Activated naive CD4-positive, alpha-beta T cell treated with anti-CD3 and anti-CD28 coated beads, Interleukin-2, amount 50 U/mL, for 24 hours (primary cell): Measurements from ENCODE around the gene SRC.
A peak's percentile ranks its signal among the peaks of the same experiment; 100 is the strongest.

Source experiments
- H3K27ac Mint-ChIP-seq: one replicate; pipeline ENCODE4 v1.8.0; 2021; ENCODE audit warnings: mild to moderate bottlenecking, mixed read lengths
- H3K27me3 Mint-ChIP-seq: one replicate; pipeline ENCODE4 v1.8.0; 2021; ENCODE audit warnings: mixed read lengths
- H3K36me3 Mint-ChIP-seq: one replicate; pipeline ENCODE4 v1.8.0; 2021; ENCODE audit warnings: mixed read lengths
- H3K4me1 Mint-ChIP-seq: one replicate; pipeline ENCODE4 v1.8.0; 2021; ENCODE audit warnings: mixed read lengths
- H3K4me3 Mint-ChIP-seq: one replicate; pipeline ENCODE4 v1.8.0; 2021; ENCODE audit warnings: mild to moderate bottlenecking, mixed read lengths
- H3K9me3 Mint-ChIP-seq: one replicate; pipeline ENCODE4 v1.8.0; 2021; ENCODE audit warnings: mixed read lengths

Gene SRC

DNA sequence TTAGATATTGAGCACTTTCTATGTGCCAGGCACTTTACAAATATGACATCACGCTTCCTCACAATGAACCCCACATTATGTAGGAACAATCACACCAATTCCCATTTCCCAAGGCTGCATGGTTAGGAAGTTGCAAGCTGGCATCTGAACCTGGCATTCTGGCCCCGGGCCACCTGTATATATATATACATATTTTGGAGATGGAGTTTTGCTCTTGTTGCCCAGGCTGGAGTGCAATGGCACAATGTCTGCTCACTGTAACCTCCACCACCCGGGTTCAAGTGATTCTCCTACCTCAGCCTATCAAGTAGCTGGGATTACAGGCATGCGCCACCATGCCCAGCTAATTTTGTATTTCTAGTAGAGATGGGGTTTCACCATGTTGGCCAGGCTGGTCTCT lies 30.4 kb downstream of the SRC start:
- no peaks in the 10 kb centered on the region for H3K27me3 Mint-ChIP-seq
- peaks cover 4% of the 10 kb centered on the region for H3K4me1 Mint-ChIP-seq
- no peaks in the 10 kb centered on the region for H3K36me3 Mint-ChIP-seq
- no peaks in the 10 kb centered on the region for H3K9me3 Mint-ChIP-seq
- no peak overlapping the region for H3K27ac Mint-ChIP-seq
- H3K4me3 Mint-ChIP-seq, result no peak overlapping the region

DNA sequence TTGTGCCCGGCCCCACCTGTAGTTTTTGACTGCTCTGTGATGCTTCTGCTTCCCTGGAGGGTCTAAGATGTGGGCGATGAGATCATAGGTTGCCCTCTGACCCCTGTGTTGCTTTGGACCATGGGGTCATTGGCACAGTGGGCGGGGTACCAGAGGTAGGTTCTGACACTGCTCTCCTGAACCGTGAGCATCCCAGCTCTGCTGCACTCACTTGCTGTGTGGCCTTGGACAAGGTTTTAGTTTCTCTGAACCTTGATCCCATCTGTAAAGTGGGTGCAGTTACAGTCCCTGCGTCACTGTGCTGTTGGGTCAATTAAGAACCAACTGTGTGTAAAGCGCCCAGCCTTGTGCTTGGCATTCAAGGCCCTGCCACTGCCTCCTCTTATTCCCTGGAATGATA lies 30.9 kb downstream of the SRC start:
- H3K4me1 Mint-ChIP-seq, result peaks cover 4% of the 10 kb centered on the region
- no peaks in the 10 kb centered on the region for H3K9me3 Mint-ChIP-seq
- no peaks in the 10 kb centered on the region for H3K36me3 Mint-ChIP-seq
- H3K4me3 Mint-ChIP-seq, result no peak overlapping the region
- H3K27ac Mint-ChIP-seq, result no peak overlapping the region
- no peaks in the 10 kb centered on the region for H3K27me3 Mint-ChIP-seq

DNA sequence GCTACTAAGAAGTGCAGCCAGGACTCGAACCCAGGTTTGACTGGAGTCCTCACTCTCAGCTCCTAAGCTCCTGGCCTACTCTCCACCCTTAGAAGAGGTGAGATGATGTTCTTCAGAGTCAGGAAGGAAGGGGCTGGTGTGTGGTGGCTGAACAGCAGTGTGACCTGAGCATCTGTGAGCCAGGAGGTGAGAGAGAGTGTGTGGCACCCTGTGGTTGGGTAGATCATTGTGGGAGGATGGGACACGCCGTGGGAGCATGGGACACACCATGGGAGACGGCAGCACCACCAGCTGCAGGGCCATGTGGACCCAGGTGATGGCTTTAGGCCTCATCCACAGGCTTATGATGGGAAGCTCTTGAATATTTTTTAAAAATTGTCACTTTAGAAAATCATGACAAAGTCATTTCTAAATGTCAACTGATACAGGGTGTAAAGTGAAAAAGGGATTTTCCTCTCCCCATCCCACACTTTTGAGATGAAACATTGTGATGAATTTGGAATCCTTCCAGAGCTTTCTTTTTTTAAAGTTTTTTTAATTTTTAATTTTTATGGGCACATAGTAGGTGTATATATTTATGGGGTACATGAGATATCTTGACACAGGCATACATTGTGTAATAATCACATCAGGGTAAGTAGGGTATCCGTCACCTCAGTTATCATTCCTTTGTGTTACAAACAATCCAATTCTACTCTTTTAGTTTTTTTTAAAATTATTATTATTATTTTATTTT lies 31.6 kb downstream of the SRC start:
- Mint-ChIP-seq H3K36me3 (no peaks in the 10 kb centered on the region), H3K27ac (no peak overlapping the region), H3K4me3 (no peak overlapping the region), H3K27me3 (no peaks in the 10 kb centered on the region), H3K4me1 (peaks cover 4% of the 10 kb centered on the region), H3K9me3 (no peaks in the 10 kb centered on the region)

DNA sequence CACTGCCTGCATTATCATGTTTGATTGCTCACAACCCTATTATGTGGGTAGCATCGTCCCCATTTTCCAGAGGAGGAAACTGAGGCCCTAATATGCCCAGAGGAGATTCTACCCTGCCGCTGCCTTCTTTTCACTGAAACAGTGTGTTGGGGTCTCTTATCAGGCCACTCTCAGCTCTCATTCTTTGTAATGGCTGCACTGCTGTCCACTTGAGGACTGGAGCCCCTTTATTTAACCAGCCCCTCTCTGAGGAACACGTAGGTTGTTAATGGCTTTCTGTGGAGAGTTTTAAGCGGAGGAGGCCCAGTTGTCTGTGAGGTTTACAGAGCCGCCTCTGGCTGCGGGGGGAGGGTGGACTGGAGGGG lies 32.5 kb downstream of the SRC start:
- Mint-ChIP-seq H3K27me3 (no peaks in the 10 kb centered on the region), H3K9me3 (no peaks in the 10 kb centered on the region), H3K36me3 (no peaks in the 10 kb centered on the region), H3K4me3 (no peak overlapping the region), H3K27ac (no peak overlapping the region), H3K4me1 (peaks cover 4% of the 10 kb centered on the region)

DNA sequence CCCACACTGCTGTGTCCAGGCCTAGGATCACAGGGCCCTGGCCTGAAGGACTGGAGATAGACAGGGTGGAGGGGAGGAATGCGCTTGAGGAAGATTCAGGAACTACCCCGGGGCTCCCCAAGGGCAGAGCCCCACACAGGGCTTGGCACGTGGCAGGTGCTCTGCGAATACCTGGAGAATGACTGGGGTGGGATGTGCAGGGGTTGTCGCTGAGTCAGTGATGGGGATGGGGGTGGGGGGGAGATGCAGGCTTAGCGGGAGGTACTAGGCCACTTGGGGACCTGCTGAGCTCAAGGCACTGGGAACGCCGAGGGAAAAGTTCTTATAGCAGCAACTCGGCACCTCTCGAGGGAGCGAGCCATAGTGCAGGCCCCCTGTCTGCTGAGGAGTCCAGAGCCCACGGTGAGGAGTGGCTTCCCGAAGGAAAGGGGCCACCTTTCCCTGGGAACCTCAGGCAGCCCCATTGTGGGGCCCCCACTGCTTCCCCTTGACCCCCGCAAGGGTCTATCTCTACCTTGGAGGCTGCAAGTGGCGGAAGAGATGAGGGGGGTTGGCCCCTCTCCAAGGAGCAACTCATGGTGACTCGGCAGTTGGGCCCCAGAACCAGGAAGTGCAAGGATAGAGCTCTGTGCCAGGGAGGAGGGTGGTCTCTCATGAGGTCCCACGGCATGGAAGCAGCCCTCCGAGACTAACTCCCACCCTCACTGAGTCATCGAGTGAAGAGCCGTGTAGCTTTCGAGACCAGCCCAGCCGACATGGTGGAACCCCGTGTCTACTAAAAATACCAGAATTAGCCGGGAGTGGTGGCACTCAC lies 33.1 kb downstream of the SRC start:
- no peak overlapping the region for H3K27ac Mint-ChIP-seq
- no peak overlapping the region for H3K4me3 Mint-ChIP-seq
- no peaks in the 10 kb centered on the region for H3K9me3 Mint-ChIP-seq
- peaks cover 4% of the 10 kb centered on the region for H3K4me1 Mint-ChIP-seq
- no peaks in the 10 kb centered on the region for H3K36me3 Mint-ChIP-seq
- H3K27me3 Mint-ChIP-seq, result no peaks in the 10 kb centered on the region

DNA sequence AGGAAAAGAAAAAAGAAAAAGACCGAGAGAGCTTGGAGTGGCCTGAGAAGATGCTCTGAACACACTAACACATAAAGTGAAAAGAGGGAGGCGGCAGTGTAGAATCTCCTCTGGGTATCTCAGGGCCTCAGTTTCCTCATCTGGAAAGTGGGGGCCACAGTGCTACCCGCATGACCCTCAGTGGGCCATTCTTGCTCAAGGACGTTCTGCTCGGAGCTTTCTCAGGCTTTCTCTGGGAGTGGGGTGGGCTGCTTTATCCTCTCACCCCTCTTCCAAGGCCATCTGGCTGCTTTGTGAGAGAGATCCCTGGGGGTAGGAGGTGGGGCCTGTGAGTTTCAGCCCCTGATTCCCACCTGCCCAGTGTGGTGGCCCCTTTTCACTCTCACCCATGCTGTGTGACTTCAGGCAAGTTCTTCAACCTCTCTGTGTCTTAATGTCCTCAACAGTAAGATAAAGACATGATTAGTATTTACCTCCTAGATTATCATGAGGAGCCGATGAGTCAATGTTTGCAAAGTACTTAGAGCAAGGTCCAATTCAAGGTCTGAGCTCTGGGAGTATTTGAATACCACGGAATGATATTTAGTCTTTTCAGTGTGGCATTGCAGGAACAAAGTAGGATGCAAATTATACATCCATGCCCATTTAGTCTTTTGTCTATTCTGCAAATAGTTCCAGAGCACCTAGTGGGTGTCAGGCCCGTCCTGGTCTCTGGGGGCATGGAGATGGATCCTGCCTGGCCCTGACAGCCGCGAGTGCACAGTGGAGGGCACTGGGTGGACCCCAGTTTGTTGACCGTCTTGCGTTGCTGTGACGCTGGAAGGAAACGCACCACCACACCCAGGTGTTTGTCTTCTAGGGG lies 34.3 kb downstream of the SRC start:
- H3K27ac Mint-ChIP-seq, result no peak overlapping the region
- no peaks in the 10 kb centered on the region for H3K9me3 Mint-ChIP-seq
- peaks cover 10% of the 10 kb centered on the region for H3K4me1 Mint-ChIP-seq
- H3K36me3 Mint-ChIP-seq, result no peaks in the 10 kb centered on the region
- H3K27me3 Mint-ChIP-seq, result no peaks in the 10 kb centered on the region
- H3K4me3 Mint-ChIP-seq, result no peak overlapping the region

DNA sequence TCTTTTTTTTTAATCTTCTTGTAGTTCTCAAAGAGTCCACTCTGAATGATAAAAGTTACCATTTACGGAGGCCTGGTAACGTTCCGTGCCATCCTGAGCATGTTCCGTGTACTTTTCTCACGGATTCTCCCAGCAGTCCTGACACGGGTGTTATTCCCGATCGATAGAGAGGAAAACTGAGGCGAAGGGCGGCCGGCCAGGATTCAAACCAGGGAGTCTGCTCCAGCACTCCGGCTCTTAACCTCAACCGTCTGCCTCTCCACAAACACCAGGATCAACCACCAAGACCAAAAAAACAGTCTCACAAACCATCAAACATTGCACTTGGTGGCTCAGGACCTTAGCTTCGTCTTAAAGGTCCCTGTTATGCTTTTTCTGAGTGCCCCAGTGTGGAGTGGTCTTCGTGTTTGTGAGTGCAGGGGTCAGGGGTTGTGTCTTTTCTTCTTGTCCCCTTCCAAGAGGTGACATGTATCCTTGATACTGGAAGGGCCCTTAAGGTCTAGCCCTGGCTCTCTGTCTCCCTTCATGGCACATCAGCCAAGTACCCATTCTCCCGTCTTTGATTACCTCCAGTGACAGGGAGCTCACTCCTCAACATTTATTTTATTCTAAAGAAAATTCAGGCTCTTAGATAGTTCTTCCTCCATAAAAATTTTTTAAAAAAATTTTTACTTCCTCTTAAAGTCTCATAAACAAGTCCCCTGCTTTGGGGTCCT lies 35.1 kb downstream of the SRC start:
- Mint-ChIP-seq H3K27me3 (no peaks in the 10 kb centered on the region), H3K36me3 (no peaks in the 10 kb centered on the region), H3K9me3 (no peaks in the 10 kb centered on the region), H3K4me1 (peaks cover 10% of the 10 kb centered on the region), H3K27ac (no peak overlapping the region), H3K4me3 (no peak overlapping the region)

DNA sequence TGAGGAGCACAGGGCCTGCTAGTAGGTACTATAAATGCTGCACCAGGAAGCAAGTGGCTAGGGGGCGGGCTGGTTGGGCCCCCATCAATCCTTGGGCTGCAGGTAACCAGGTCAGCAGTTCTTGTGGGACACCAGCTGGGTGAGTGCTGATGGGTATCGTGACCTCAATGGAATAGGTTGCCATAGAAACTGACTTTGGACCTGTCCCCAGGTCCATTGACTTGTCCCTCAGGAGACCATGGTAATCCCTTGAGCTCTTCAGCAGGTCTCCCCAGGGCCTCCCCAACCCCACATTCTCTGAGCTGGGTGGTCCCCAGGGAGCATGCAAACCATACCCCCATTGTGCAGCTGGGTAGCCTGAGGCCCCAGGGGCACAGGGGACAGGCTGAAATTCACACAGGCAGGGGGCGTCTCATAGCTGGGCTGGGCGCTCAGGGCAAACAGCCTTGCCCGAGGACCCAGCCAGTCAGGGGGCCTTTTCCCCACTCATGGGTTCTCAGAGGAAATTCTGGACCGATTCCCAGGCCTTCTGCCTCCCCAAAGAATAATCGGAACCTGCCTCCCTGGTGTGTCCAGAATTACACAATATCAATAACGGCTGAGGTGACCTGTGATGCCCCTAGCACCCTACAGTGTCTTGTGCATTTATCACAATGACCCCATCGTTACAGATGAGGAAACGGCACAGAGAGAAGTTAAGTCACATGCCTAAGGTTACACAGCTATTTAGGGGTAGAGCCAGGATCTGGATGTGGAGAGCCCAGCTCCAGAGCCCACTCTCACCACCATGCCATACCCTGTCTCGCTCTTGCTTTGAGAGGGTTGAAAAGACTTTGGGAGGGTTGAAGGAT lies 35.9 kb downstream of the SRC start:
- Mint-ChIP-seq H3K27me3 (no peaks in the 10 kb centered on the region), H3K4me1 (peaks cover 10% of the 10 kb centered on the region), H3K4me3 (no peak overlapping the region), H3K27ac (no peak overlapping the region), H3K36me3 (no peaks in the 10 kb centered on the region), H3K9me3 (no peaks in the 10 kb centered on the region)

DNA sequence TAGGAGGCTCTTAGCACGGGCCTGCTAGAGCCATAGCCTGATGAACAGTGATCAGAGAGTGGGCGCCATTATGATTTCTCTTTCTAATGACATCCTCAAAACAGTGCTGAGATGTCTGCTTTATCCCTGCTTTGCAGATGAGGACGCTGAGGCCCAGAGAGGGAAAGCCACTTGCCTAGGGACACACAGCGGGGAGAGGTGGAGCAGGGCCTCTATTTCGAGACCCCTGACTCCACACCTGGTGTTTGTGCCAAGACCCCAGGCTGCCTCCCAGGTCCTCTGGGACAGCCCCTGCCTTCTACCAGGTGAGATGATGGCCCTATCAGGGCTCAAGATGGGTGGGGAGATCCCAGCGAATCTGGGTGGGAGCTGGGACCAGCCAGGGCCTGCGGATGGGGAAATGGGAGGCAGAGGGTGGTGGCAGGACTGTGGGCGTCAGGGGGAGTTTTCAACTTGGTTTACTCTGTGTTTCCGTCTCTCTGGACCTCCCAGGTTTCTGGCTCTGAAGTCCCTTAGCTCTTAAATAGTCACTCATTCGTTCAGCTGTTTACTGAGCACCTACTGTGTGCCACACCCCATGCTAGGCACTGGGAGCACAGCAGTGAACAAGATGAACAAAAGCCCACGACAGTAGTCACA lies 36.7 kb downstream of the SRC start:
- Mint-ChIP-seq H3K9me3 (no peaks in the 10 kb centered on the region), H3K27me3 (no peaks in the 10 kb centered on the region), H3K4me3 (peak overlapping the region; percentile 74), H3K27ac (no peak overlapping the region), H3K36me3 (no peaks in the 10 kb centered on the region), H3K4me1 (peaks cover 6% of the 10 kb centered on the region)

DNA sequence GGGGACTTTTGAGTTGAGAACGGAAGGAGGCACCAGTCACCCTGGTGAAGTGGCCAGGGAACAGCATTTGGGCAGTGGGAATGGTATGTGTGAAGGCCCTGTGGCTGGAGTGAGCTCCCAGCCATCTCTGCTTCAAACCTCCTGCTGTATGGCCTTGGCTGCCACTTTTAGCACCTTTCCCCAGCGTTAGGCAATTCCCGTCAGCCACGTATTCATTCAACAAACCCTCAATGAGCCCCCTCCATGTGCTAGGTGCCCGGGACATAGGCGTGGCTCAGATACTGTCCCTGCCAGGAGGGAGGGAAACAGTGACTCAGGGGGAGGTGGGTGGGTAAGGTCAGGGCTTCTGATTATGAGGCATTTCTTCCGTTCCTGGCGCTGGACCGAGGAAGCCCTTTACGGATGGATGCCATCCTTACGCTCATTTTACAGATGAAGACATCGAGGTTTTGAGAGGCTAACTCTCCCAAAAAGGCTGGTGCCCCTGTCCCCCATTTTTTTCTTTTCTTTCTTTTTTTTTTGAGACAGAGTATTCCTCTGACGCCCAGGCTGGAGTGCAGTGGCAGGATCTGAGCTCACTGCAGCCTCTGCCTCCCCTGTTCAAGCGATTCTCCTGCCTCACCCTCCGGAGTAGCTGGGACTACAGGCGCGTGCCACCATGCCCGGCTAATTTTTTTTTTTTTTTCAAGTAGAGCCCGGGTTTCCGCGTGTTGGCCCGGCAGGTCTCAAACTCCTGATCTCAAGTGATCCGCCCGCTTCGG lies 37.5 kb downstream of the SRC start:
- Mint-ChIP-seq H3K4me3 (peak overlapping the region; percentile 74), H3K9me3 (no peaks in the 10 kb centered on the region), H3K4me1 (peaks cover 6% of the 10 kb centered on the region), H3K27ac (no peak overlapping the region), H3K27me3 (no peaks in the 10 kb centered on the region), H3K36me3 (no peaks in the 10 kb centered on the region)

DNA sequence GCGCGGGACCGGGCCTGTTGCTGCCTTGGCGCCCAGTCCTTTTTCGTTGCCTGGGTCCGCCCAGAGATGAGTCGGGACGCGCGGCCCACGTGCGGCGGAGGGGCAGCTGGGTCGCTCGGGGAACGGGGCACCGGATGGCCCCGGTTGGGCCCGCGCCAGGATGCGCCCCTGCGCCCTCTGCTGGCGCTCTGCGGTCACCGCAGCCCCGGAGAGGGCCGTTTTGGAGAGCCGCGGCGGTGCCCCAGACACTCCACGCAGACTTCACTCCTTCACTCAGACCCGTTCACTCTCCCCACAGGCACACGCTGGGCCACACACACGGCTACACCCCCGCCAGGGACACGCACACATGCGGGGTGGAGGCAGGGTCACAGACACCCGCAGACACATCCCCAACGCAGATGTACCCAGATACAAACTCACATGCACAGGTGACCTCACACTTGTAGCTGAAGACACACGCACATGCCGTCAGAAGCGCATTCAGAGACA lies 38.8 kb downstream of the SRC start:
- Mint-ChIP-seq H3K9me3 (no peaks in the 10 kb centered on the region), H3K36me3 (no peaks in the 10 kb centered on the region), H3K4me3 (peak overlapping the region; percentile 79), H3K27ac (peak overlapping the region; percentile 79), H3K4me1 (peaks cover 6% of the 10 kb centered on the region), H3K27me3 (no peaks in the 10 kb centered on the region)

DNA sequence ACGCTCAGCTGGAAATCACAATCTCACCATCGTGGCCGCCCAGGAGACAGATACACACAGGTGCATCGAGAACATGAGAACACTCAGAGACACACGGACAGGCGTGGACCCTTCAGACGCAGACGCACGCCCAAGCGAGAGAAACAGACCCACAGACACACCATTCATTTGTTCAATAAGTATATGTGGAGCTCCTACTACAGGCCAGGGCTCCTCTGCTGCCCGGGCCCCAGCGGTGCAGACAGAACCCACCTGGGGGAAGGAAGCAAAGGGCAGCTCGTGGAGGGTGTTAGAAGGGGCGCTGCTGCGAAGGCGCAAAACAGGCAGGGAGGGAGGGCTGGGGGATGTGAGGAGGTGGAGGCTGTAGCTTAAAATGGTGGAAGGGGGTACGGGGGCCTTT lies 39.2 kb downstream of the SRC start:
- H3K4me3 Mint-ChIP-seq, result peak overlapping the region; percentile 79
- peaks cover 6% of the 10 kb centered on the region for H3K4me1 Mint-ChIP-seq
- H3K36me3 Mint-ChIP-seq, result no peaks in the 10 kb centered on the region
- no peaks in the 10 kb centered on the region for H3K27me3 Mint-ChIP-seq
- H3K9me3 Mint-ChIP-seq, result no peaks in the 10 kb centered on the region
- H3K27ac Mint-ChIP-seq, result no peak overlapping the region

DNA sequence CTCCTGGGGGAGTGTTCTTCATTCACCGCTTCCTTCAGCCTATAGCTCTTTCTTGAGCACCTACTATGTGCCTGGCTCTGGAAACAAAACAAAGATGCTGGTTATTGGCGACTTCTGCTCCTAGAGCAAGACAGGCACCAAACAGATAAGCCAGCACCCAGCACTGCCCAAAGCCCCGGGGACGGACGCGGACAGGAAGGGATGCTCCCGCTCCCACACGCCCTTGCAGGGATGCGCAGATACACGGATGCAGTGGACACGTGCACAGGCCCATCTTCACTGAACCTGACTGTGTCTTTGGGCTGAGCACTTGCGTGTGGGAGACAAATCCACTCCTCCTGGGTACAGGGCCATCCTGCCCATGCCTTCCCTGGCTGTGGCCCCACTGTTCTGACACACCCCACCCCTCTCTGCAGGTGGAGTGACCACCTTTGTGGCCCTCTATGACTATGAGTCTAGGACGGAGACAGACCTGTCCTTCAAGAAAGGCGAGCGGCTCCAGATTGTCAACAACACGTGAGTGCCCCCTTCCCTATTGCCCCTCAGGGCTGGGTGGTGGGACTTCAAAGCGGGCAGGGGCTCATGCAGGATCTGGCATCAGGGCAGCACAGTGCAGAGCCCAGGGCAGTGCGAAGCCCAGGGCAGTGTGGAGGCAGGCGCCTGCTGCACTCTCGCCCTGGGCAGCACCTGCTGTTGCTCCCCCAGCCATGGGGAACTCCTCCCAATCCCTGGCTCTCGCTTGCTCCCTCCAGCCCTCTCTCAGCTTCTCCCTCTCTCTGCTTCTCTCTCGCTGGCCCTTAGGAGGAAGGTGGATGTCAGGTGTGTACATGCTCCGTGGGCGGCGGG lies 39.9 kb downstream of the SRC start:
- Mint-ChIP-seq H3K4me1 (peaks cover 6% of the 10 kb centered on the region), H3K9me3 (no peaks in the 10 kb centered on the region), H3K36me3 (no peaks in the 10 kb centered on the region), H3K27ac (no peak overlapping the region), H3K4me3 (no peak overlapping the region), H3K27me3 (no peaks in the 10 kb centered on the region)
